Spleen (tissue), 7 donors: ENCODE data around the gene TYRP1.
A peak's percentile ranks its signal among the peaks of the same experiment; 100 is the strongest.

Experiments
- CTCF ChIP-seq, 11 experiments: fragments of 200-600 bp in 7 of 11; fragments of 450-650 bp in 4 of 11; sonication (generic) in 4 of 11; IDR thresholded peaks in 8 of 11; conservative IDR thresholded peaks in 3 of 11; 1 replicate in 7 of 11; 2 replicates in 4 of 11; pipeline versions ENCODE4 v1.4.0 to v1.8.0; 2016 to 2021; ENCODE audit warnings: antibody characterized with exemption in 11 of 11, inconsistent platforms in 4 of 11, mild to moderate bottlenecking in 1 of 11
- POLR2A ChIP-seq, 3 donors: fragments of 450-650 bp; IDR thresholded peaks; one replicate each; pipeline ENCODE4 v1.5.1; 2017; ENCODE audit warnings: antibody characterized with exemption in 3 of 3, mild to moderate bottlenecking in 1 of 3
- POLR2AphosphoS5 ChIP-seq, 3 donors: sonication (generic); formaldehyde crosslinking; IDR thresholded peaks; one replicate each; pipeline ENCODE4 v1.5.1; 2017; ENCODE audit warnings: antibody characterized with exemption in 3 of 3
- donor health status: DM: no; HTN: no; CAD: no; lungs with moderate emphysema.
- donor health status: DM: no; HTN: no; CAD: no.
- donor health status: DM: no; HTN: no; CAD: no.

GRCh38 chr9:12719431-12719830, 26.2 kb downstream of the TYRP1 start:
- TF ChIP-seq CTCF (IDR thresholded peaks at IDR 0.05 in 8 of 11, conservative IDR thresholded peaks at IDR 0.05 in 3 of 11) (peak in 4 of 11 experiments; percentile 33 to 42 (median 37)), POLR2A (IDR thresholded peaks at IDR 0.05) (no peak), POLR2AphosphoS5 (IDR thresholded peaks at IDR 0.05) (no peak)
